Measurements from ENCODE around the gene CPVL.
"Not testable (repeated sequence)": the region's sequence is repeated elsewhere in the genome, so short reads cannot be mapped to it uniquely, and the experiment has no call there.

CPVL gene

GRCh38 chr7:29122081-29122480 is 24.3 kb downstream of the CPVL start:
- TF ChIP-seq CTCF (conservative IDR thresholded peaks at IDR 0.05) = no peak
- no peak overlapping the region for H3K27ac ChIP-seq

DNA sequence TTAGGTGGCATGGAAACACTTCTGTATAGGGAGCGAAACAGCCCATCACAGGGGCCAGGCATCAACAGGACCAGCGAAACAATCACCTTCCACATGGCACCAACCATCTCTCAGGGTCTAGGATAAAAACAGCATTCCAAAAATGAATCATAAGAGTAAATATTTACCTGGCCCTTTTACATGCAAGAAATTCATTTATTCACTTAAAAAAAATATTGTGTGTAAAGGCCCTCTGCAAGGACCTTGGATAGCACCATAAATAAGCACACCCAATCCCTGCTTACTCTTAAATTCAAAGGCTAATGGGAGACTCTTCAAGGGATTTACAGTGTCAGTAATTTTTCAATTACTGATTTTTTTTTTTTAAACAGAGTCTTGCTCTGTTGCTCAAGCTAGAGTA is 25.4 kb downstream of the CPVL start:
- no peak for TF ChIP-seq CTCF (conservative IDR thresholded peaks at IDR 0.05)
- no peak overlapping the region for H3K27ac ChIP-seq

- no peak overlapping the region for H3K27ac ChIP-seq
- TF ChIP-seq CTCF (conservative IDR thresholded peaks at IDR 0.05) = no peak
These were observed 26.8 kb downstream of the CPVL start for GRCh38 chr7:29119538-29119937.

GRCh38 chr7:29116361-29117200 is 29.8 kb downstream of the CPVL start:
- no peak for TF ChIP-seq CTCF (conservative IDR thresholded peaks at IDR 0.05)
- H3K27ac ChIP-seq = no peak overlapping the region

DNA sequence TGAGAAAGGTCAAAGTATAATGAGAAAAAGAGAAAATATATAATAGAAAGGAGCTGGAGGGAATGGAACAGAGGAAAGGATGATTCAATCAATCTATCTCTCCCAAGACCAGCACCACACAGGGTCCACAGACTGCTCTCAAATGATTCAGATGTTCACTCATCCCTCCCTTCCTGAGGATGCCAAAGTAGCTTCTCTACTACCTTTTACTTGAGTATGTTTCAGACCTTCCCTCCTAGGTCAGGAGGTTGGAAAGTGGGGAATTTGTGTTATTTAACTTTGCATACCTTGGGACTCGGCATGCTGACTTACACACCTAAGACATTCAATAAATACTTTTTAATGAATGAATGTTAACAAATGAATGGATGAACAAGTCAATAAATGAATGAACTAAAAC is 30.6 kb downstream of the CPVL start:
- H3K27ac ChIP-seq = no peak overlapping the region
- no peak for TF ChIP-seq CTCF (conservative IDR thresholded peaks at IDR 0.05)

GRCh38 chr7:29115130-29115687 is 31.1 kb downstream of the CPVL start:
- H3K27ac ChIP-seq = no peak overlapping the region
- TF ChIP-seq CTCF (conservative IDR thresholded peaks at IDR 0.05) = no peak

- not testable (repeated sequence) for H3K27ac ChIP-seq
- TF ChIP-seq CTCF (conservative IDR thresholded peaks at IDR 0.05) = 0 out of 2 replicates have a peak, but pooled peaks have one; percentile 4
These were observed 32.1 kb downstream of the CPVL start for GRCh38 chr7:29114266-29114665.

Measured in VCaP (cell line).